IPS-NIHi11 (cell line): ENCODE results near the gene KCNT2.
"Not testable (repeated sequence)": the region's sequence is repeated elsewhere in the genome, so short reads cannot be mapped to it uniquely, and the experiment has no call there.

Source experiments
- DNase-seq: peaks from one replicate; pipeline ENCODE4 v3.0.0; 2012; ENCODE audit warnings: mixed read lengths, low spot score

Gene KCNT2

GRCh38 chr1:196590959-196591358 lies 17.3 kb downstream of the KCNT2 start:
- DNase-seq: no peak

GRCh38 chr1:196590012-196590708 lies 18.1 kb downstream of the KCNT2 start:
- no peak for DNase-seq

- no peak for DNase-seq
These were observed 23.5 kb downstream of the KCNT2 start for GRCh38 chr1:196584696-196585095.

- DNase-seq: peak; percentile 7
These were observed 30.9 kb downstream of the KCNT2 start for GRCh38 chr1:196577386-196577785.

- DNase-seq: no peak
These were observed 35.0 kb downstream of the KCNT2 start for GRCh38 chr1:196573226-196573625.

GRCh38 chr1:196567238-196567637 lies 41.0 kb downstream of the KCNT2 start:
- no peak for DNase-seq

GRCh38 chr1:196563768-196564167 lies 44.5 kb downstream of the KCNT2 start:
- DNase-seq: no peak

GRCh38 chr1:196559314-196559713 lies 48.9 kb downstream of the KCNT2 start:
- DNase-seq: no peak

- DNase-seq: no peak
These were observed 49.8 kb downstream of the KCNT2 start for GRCh38 chr1:196558411-196558810.

GRCh38 chr1:196557797-196558196 lies 50.4 kb downstream of the KCNT2 start:
- no peak for DNase-seq

- DNase-seq: no peak
These were observed 57.5 kb downstream of the KCNT2 start for GRCh38 chr1:196550731-196551130.

- DNase-seq: no peak
These were observed 61.7 kb downstream of the KCNT2 start for GRCh38 chr1:196546272-196547111.

- no peak for DNase-seq
These were observed 63.0 kb downstream of the KCNT2 start for GRCh38 chr1:196545222-196545621.

- no peak for DNase-seq
These were observed 63.6 kb downstream of the KCNT2 start for GRCh38 chr1:196544617-196545016.

GRCh38 chr1:196543833-196544232 lies 64.4 kb downstream of the KCNT2 start:
- no peak for DNase-seq

- DNase-seq: no peak
These were observed 69.8 kb downstream of the KCNT2 start for GRCh38 chr1:196538473-196538872.

- no peak for DNase-seq
These were observed 72.5 kb downstream of the KCNT2 start for GRCh38 chr1:196535727-196536126.

- DNase-seq: no peak
These were observed 76.3 kb downstream of the KCNT2 start for GRCh38 chr1:196531737-196532524.

- DNase-seq: no peak
These were observed 80.3 kb downstream of the KCNT2 start for GRCh38 chr1:196527919-196528318.

- not testable (repeated sequence) for DNase-seq
These were observed 85.5 kb downstream of the KCNT2 start for GRCh38 chr1:196522574-196523345.

GRCh38 chr1:196517193-196517592 lies 91.0 kb downstream of the KCNT2 start:
- no peak for DNase-seq

GRCh38 chr1:196516373-196516772 lies 91.9 kb downstream of the KCNT2 start:
- no peak for DNase-seq
